Mesothelial cell of epicardium (in vitro differentiated cells): ENCODE data around the gene ARHGEF17. TPM values are rescaled to one million over a fixed set of nuclear protein-coding genes. Genes with fewer than 3 reads are reported as not detected.

ENCODE experiments used
- DNase-seq, 2 experiments: peaks; one replicate each; pipeline ENCODE4 v3.0.0; 2021; ENCODE audit warnings: low spot score in 2 of 2; ENCODE audit not compliant: unreplicated experiment in 2 of 2
- H3K27ac Mint-ChIP-seq: 2 replicates; pipeline ENCODE4 v1.8.0; 2021; ENCODE audit warnings: mixed read lengths
- H3K27me3 Mint-ChIP-seq: 2 replicates; pipeline ENCODE4 v1.8.0; 2021; ENCODE audit warnings: low read depth, mixed read lengths
- H3K36me3 Mint-ChIP-seq: 2 replicates; pipeline ENCODE4 v1.8.0; 2021; ENCODE audit warnings: mixed read lengths
- H3K4me1 Mint-ChIP-seq: 2 replicates; pipeline ENCODE4 v1.8.0; 2021; ENCODE audit warnings: mixed read lengths
- H3K4me3 Mint-ChIP-seq: 2 replicates; pipeline ENCODE4 v1.8.0; 2021; ENCODE audit warnings: mild to moderate bottlenecking, moderate library complexity, mixed read lengths
- H3K9me3 Mint-ChIP-seq: 2 replicates; pipeline ENCODE4 v1.8.0; 2021; ENCODE audit warnings: mixed read lengths
- CTCF ChIP-seq: fragments of 200-600 bp; sonication (generic); IDR thresholded peaks from one replicate; pipeline ENCODE4 v1.5.0; 2021; ENCODE audit warnings: antibody characterized with exemption; ENCODE audit not compliant: unreplicated experiment
- total RNA-seq: library from RNA; stranded (reverse); gene quantifications from 3 replicates; pipeline ENCODE4 v1.2.1, GENCODE V29; 2021

ARHGEF17 gene
- total RNA-seq, 1 donor from 2014 or later, result 150 TPM

GRCh38 chr11:73288873-73289707, 19.0 kb upstream of the ARHGEF17 start:
- peak; percentile 65 for TF ChIP-seq CTCF
- Mint-ChIP-seq H3K27me3 (no peaks in the 10 kb centered on the region), H3K36me3 (no peaks in the 10 kb centered on the region), H3K27ac (peak overlapping the region; percentile 64), H3K4me1 (peaks cover 27% of the 10 kb centered on the region), H3K9me3 (no peaks in the 10 kb centered on the region), H3K4me3 (peak overlapping the region; percentile 40)
- DNase-seq, result peak; percentile 48 to 82

- H3K36me3 Mint-ChIP-seq, result no peaks in the 10 kb centered on the region
- TF ChIP-seq CTCF, result no peak
- H3K4me1 Mint-ChIP-seq, result peaks cover 27% of the 10 kb centered on the region
- no peak for DNase-seq
- H3K9me3 Mint-ChIP-seq, result no peaks in the 10 kb centered on the region
- H3K27me3 Mint-ChIP-seq, result no peaks in the 10 kb centered on the region
- no peak overlapping the region for H3K27ac Mint-ChIP-seq
- no peak overlapping the region for H3K4me3 Mint-ChIP-seq
Observed at GRCh38 chr11:73290536-73290935, 17.5 kb upstream of the ARHGEF17 start.

- Mint-ChIP-seq H3K4me1 (peaks cover 27% of the 10 kb centered on the region), H3K9me3 (no peaks in the 10 kb centered on the region), H3K36me3 (no peaks in the 10 kb centered on the region), H3K27ac (no peak overlapping the region), H3K27me3 (no peaks in the 10 kb centered on the region), H3K4me3 (no peak overlapping the region)
- no peak for DNase-seq
- TF ChIP-seq CTCF, result no peak
Observed at GRCh38 chr11:73291196-73291595, 16.9 kb upstream of the ARHGEF17 start.

GRCh38 chr11:73291781-73292524, 16.1 kb upstream of the ARHGEF17 start:
- H3K4me1 Mint-ChIP-seq, result peaks cover 27% of the 10 kb centered on the region
- H3K36me3 Mint-ChIP-seq, result no peaks in the 10 kb centered on the region
- H3K4me3 Mint-ChIP-seq, result no peak overlapping the region
- no peak for DNase-seq
- no peaks in the 10 kb centered on the region for H3K27me3 Mint-ChIP-seq
- TF ChIP-seq CTCF, result no peak
- no peak overlapping the region for H3K27ac Mint-ChIP-seq
- H3K9me3 Mint-ChIP-seq, result no peaks in the 10 kb centered on the region

GRCh38 chr11:73292525-73292894, 15.6 kb upstream of the ARHGEF17 start:
- Mint-ChIP-seq H3K4me1 (peaks cover 21% of the 10 kb centered on the region), H3K27ac (no peak overlapping the region), H3K36me3 (no peaks in the 10 kb centered on the region), H3K27me3 (no peaks in the 10 kb centered on the region), H3K9me3 (no peaks in the 10 kb centered on the region), H3K4me3 (no peak overlapping the region)
- DNase-seq, result no peak
- no peak for TF ChIP-seq CTCF
